Jurkat, Clone E6-1 (cell line): ENCODE measurements around the gene ARHGDIA. TPM values are rescaled to one million over a fixed set of nuclear protein-coding genes. Genes with fewer than 3 reads are reported as not detected.
"Not testable (repeated sequence)": the region's sequence is repeated elsewhere in the genome, so short reads cannot be mapped to it uniquely, and the experiment has no call there.

Experiments
- DNase-seq: peaks from one replicate; pipeline ENCODE4 v3.0.0-alpha.2; 2011; ENCODE audit warnings: low read depth, low spot score
- H3K4me3 ChIP-seq: 2 replicates; pipeline ENCODE4 v1.5.1; 2011; ENCODE audit warnings: mild to moderate bottlenecking, low read length, control low read depth, moderate library complexity
- polyA plus RNA-seq: library from polyadenylated mRNA; unstranded; fragments of >200 nt; gene quantifications from one replicate; pipeline ENCODE4 v1.2.1, GENCODE V29; 2012; ENCODE audit warnings: missing spikeins; ENCODE audit not compliant: insufficient read length, insufficient read depth

The ARHGDIA gene
- polyA plus RNA-seq = 572 TPM

DNA sequence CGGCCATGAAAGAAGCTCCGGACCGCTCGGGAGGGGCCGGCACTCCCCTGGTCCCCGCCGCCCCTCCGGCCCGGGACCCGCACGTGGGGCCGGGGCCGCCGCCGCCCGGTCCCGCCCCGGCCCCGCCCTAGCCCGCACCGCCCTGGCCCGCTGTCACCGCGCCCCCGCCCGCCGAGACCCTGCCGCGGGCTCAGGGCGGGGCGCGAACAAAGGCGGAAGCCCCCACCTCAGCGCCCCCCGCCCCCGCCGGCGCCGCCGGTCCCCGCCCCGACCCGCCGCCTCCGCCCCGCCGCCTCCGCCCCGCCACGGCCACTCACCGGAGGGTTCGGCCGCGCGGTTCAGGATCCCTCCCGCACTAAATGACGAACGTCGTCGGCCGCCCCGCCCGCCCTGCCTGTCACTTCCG, at the start of gene ARHGDIA:
ARHGDIA (minus strand) TSS at position 357 of the 406 bp plus-strand sequence. CDS start 1,407 bp downstream, outside the sequence.
- no peak for DNase-seq
- peak within 1 kb of the TSS; percentile 89 for H3K4me3 ChIP-seq

GRCh38 chr17:81918832-81919545, 47.9 kb upstream of the ARHGDIA start:
- DNase-seq = peak; percentile 60
- peak overlapping the region; percentile 45 for H3K4me3 ChIP-seq

DNA sequence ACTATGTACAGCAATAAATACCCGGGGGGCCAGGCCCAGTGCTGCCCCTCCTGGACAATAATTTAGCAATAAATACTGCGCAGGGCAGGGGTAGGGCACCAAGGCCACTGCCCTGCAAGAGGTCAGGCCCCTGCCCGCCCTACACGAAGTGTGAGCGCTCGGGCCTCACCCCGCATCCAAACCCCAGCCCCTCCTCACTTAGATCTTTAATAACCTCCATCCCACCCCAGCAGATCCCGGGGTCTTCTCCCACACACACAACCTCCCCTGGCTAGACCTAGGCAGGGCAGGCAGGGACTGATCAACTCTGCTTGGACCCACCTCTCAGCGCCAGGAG, 47.2 kb upstream of the ARHGDIA start:
- not testable (repeated sequence) for DNase-seq
- H3K4me3 ChIP-seq = peak overlapping the region; percentile 45

GRCh38 chr17:81917565-81918332, 46.6 kb upstream of the ARHGDIA start, which contains the start of gene SIRT7:
SIRT7 (minus strand) TSS chr17:81918176; CDS start chr17:81918131, 45 bp downstream.
- peak; percentile 65 for DNase-seq

DNA sequence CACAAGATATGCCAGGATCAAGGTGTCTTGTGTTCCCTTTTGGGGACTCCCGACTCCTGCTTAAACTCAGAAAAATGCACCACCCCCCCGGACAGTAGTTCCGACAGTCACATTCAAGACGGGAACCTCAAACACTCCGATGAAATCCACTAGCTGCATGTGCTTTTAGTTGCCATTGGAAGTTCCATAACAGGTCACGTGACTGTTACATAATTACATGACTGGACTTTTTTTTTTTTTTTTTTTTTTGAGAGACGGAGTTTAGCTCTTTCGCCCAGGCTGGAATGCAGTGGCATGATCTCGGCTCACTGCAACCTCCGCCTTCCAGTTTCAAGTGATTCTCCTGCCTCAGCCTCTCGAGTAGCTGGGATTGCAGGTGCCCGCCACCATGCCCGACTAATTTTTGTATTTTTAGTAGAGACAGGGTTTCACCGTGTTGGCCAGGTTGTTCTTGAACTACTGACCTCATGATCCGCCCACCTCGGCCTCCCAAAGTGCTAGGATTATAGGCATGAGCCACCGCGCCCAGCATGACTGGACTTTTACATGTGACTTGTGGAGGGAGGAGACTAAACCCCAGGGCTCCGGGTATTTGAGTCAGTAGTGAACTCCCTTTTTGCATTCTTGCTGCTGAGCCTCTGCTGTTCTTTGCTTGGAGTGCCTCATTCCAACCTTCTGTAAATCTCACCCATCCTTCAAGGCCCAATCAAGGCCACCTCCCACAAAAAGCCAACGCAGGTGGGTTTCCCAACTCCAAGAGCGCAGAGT, 45.3 kb upstream of the ARHGDIA start:
- DNase-seq = no peak
- peak overlapping the region; percentile 76 for H3K4me3 ChIP-seq

More at GRCh38 chr17:81917565-81918332, 46.6 kb upstream of the ARHGDIA start, which contains the start of gene SIRT7:
- peak within 1 kb of the TSS; percentile 76 for H3K4me3 ChIP-seq

DNA sequence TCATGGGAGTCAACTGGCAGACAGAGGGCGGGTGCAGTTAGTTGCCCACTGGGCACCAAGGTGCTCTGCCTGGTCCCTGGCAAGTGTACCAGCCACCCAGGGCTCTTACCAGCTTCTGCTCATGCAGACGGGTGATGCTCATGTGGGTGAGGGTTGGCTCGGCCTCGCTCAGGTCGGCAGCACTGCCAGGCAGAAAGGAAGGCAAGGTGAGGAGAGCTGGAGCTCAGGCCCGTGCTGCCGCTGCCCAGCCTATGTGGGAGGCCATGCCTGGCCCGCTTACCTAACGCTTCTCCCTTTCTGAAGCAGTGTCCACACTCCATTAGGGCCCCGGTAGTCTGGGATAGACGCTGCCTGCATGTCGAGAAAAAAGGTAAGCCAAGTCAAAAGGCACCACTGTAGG, 44.2 kb upstream of the ARHGDIA start:
- no peak overlapping the region for H3K4me3 ChIP-seq
- no peak for DNase-seq

DNA sequence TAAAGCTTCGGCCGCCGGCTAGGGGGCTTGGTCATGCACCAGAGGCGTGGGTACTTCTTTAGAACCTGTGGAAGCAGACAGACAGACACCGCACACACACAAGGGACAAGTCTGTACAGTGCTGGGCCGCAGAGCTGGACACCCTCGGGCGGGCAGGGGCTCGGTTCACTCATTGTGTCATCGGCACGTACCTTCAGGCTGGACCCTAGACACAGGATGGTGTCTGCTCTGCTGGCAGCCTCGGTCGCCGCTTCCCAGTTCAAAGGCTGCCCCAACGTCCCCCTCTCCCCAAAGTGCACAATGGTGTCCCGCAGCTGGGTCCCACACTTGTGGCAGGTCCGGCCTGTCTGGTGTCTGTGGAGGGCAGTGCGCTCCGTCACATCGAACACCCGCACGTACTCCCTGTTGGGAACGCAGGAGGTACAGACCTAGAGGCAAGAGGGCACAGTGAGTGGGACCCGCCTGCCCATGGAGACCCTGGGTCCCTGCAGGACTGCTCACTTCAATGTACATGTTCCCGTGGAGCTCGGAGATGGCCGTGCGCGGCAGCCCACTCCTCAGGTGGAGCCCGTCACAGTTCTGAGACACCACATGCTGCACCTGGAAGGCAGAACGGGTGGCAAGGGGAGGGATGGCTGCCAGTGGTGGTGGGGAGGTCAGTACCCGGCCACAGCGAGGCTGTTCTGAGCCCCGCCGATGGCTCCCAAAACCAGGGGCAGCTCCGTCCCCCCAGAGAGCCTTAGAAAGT, 43.1 kb upstream of the ARHGDIA start:
- no peak overlapping the region for H3K4me3 ChIP-seq
- DNase-seq = no peak

GRCh38 chr17:81913394-81914102, 42.4 kb upstream of the ARHGDIA start:
- DNase-seq = no peak
- H3K4me3 ChIP-seq = no peak overlapping the region

GRCh38 chr17:81912441-81913309, 41.5 kb upstream of the ARHGDIA start:
- H3K4me3 ChIP-seq = no peak overlapping the region
- DNase-seq = no peak

DNA sequence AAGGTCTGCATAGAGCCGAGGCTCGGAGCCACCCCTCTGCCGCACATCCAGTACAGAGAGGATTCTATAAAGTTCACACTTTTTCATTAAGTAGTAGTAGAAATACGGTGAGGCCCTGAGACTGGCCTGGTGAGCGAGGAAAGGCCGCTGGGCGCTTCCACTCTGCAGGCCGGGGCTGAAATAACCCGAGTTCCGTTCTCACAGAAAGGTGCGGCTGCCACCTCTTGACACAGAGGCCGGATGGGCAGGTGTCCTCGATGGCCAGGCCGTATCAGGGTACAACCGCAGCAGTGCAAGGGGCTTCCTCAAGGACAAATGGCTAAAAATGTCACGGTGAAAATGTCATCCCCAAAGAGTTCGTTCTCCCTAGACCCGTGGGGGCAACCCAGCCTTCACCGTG, 40.8 kb upstream of the ARHGDIA start:
- DNase-seq = no peak
- H3K4me3 ChIP-seq = no peak overlapping the region

- H3K4me3 ChIP-seq = peak within 1 kb of the TSS; percentile 71
- peak; percentile 76 for DNase-seq
Measured at GRCh38 chr17:81911277-81911961, 40.3 kb upstream of the ARHGDIA start, which contains the start of gene PCYT2. PCYT2 (minus strand) TSS chr17:81911399; CDS start chr17:81911355, 44 bp downstream.

DNA sequence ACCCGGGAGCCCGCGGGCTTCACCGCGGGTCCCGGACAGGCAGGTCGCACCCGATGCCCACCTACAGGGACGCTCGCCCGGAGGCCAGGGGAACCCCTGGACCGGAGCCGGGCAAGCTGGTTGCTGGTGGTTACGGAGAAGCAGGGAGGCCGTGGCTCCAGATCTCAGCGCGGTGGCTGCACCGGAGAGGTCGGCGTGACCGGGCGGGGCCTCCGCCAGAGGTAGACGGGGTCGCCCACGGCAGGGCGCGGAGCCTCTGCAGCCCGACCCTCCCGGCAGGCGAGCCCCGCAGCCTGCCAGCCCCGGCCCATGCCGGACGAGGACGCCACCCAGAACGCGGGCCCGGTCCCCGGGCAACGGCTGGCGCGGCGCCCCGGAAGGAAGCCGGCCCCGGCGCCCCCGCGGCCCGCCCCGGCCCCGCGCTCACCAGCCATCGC, 39.7 kb upstream of the ARHGDIA start:
- peak overlapping the region; percentile 71 for H3K4me3 ChIP-seq
- no peak for DNase-seq

DNA sequence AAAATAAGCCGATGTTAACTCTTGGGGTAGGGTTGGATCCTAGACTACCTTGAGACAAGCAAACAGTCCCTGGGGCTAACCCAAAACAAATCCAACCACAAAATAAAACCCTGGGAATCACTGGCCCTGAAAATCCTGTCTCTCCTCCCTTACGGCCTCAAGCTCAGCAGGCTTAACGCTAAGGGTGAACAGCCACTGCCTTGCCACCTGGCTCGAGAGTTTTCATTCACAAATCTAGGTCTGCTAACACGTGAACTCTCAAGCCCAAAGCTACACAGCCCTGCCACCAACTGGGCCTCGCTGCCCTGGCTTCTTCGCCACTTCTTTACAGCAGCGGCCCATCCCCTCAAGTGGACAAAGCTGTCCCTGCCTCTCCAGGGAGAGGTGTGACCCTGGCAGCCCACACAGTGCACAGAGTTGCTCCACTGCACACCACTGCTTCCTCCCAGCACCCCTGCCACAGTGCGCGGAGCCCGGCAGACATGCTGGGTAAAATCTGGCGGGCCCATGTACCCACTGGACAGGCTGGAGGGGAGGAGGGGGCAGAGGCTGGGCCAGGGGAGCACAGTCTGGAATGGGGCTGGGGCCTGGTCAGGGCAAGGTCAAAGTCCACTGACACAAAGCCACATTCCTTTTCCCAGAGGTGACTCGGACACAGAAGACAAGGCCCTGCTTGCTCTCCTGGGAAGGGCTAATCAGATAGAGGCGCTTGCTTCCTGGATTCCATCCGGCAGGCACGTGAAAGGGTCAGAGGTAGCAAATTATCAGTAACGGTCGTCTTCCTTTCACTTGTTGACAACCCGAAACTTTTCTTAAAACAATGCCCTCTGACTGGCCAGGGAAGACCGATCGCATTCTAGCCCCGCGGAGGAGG, 39.1 kb upstream of the ARHGDIA start:
- no peak for DNase-seq
- H3K4me3 ChIP-seq = peak overlapping the region; percentile 71

DNA sequence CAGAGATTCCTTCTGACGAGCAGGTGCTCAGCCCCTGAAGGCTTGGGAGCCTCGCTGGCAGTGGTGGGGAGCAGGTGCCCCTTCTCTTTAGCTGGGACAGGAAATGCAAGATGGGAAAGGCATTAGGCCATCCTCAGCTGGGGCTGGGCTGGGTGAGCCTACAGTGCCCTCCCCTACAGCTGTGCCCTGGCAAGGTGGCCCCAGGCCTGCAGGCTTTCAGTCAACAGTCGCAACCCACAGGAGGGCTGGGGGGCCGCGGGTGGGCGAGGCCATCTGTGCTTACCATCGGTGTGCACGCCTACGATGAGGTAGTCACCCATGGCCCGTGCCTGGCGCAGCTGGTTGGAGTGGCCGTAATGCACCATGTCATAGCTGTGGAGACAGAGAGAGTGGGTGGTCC, 38.1 kb upstream of the ARHGDIA start:
- DNase-seq = no peak
- no peak overlapping the region for H3K4me3 ChIP-seq

DNA sequence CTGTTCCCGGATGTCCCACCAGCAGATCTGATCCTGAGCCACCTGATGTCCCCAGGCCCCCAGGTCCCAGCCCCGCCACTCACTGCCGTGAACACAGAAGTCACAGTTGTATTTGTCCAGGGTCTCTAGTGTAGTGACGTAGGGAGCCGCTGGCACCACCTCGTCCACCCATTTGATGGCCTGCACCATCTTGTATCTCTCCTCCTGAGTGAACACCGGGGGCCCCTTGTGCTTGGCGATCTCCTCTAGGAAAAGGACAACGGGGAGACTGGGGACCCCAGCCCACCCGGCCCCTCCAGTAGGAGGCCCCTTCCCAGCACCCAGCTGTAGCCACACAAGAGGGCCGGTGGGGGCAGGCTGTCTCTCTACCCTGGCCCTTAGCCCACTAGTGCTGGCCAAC, 37.7 kb upstream of the ARHGDIA start:
- DNase-seq = no peak
- no peak overlapping the region for H3K4me3 ChIP-seq
